DND-41 (cell line): ENCODE data around the gene IER3.

ENCODE experiments used
- ATAC-seq: fragments of 200-7000 bp; cut with Tn5 transposase; 3 replicates; pipeline ENCODE4 v1.9.1; 2021; ENCODE audit warnings: low read depth; ENCODE audit not compliant: insufficient read depth
- DNase-seq: peaks from one replicate; pipeline ENCODE4 v3.0.0-alpha.2; 2020
- H2AFZ ChIP-seq: 2 replicates; pipeline ENCODE4 v1.6.0; 2012; ENCODE audit warnings: low read depth, low read length
- H3K27ac ChIP-seq: 2 replicates; pipeline ENCODE4 v1.5.1; 2012; ENCODE audit warnings: low read length, inconsistent platforms
- H3K27me3 ChIP-seq: fragments of 200-600 bp; sonication (generic); 2 replicates; pipeline ENCODE4 v1.6.0; 2012; ENCODE audit warnings: low read length, mild to moderate bottlenecking, inconsistent platforms; ENCODE audit not compliant: insufficient read depth, poor library complexity
- H3K36me3 ChIP-seq: 2 replicates; pipeline ENCODE4 v1.5.1; 2012; ENCODE audit warnings: low read length, inconsistent platforms; ENCODE audit not compliant: insufficient read depth
- H3K4me1 ChIP-seq: 2 replicates; pipeline ENCODE4 v1.5.1; 2012; ENCODE audit warnings: mild to moderate bottlenecking, low read length; ENCODE audit not compliant: insufficient read depth
- H3K4me2 ChIP-seq: 2 replicates; pipeline ENCODE4 v1.6.0; 2012; ENCODE audit warnings: mild to moderate bottlenecking, moderate library complexity, low read length, inconsistent platforms; ENCODE audit not compliant: insufficient read depth
- H3K4me3 ChIP-seq, 2 experiments: fragments of 200-600 bp in 1 of 2; shearing (Covaris generic) in 1 of 2; 2 replicates each; pipeline ENCODE4 v1.5.1; 2012 to 2016; ENCODE audit warnings: inconsistent platforms in 2 of 2, low read length in 2 of 2, mild to moderate bottlenecking in 2 of 2, low read depth in 1 of 2, moderate library complexity in 1 of 2
- H3K79me2 ChIP-seq: 2 replicates; pipeline ENCODE4 v1.6.0; 2012; ENCODE audit warnings: low read length, inconsistent platforms; ENCODE audit not compliant: insufficient read depth
- H3K9ac ChIP-seq: 2 replicates; pipeline ENCODE4 v1.6.0; 2012; ENCODE audit warnings: low read depth, mild to moderate bottlenecking, inconsistent platforms, low read length, moderate library complexity
- H3K9me3 ChIP-seq: 2 replicates; pipeline ENCODE4 v1.5.1; 2012; ENCODE audit warnings: low read length, moderate library complexity, mild to moderate bottlenecking, inconsistent platforms; ENCODE audit not compliant: insufficient read depth, severe bottlenecking
- H4K20me1 ChIP-seq: 2 replicates; pipeline ENCODE4 v1.6.0; 2012; ENCODE audit warnings: low read length; ENCODE audit not compliant: insufficient read depth
- EZH2 ChIP-seq: IDR thresholded peaks from 3 replicates; pipeline ENCODE4 v1.6.1; 2012; ENCODE audit warnings: borderline replicate concordance, low read depth, mild to moderate bottlenecking, moderate library complexity, low read length, inconsistent platforms; ENCODE audit not compliant: severe bottlenecking
- TF ChIP-seq, protein P1 (sequence below): IDR thresholded peaks from 2 replicates; pipeline ENCODE4 v1.5.1; 2012; ENCODE audit warnings: borderline replicate concordance, low read length, moderate library complexity, mild to moderate bottlenecking; ENCODE audit not compliant: poor library complexity, severe bottlenecking; ENCODE audit errors: extremely low read depth

The IER3 gene

DNA sequence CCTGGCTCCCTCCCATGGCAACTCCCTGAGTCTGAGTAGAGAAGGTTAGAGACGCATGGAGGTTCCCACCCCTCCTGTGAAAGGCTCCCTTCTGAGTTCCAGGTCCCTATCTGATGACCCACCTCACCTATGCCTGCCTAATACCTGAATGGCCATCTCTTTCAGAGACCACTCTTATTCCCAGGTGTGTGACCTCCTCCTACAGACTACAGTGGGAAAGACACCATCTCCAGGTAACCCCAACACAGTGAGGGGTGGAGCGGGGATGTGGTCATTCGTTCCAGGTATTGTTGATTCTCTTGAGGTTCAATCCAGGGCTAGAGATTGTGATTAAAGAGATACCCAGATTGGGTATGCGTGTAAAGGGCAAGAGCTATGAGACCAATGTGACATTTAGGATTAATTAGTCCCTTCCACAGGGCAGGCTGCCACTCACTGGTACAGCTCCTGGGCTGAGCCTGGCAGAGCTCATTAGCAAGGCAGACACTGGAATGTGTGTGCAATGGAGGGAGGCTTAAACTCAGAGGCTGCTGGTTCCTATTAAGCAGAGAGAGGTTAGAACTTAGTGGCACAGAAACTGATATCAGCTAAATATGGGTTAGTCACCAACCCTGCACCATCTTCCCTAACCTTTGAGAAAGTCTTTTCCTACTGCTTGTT is 46.5 kb upstream of the IER3 start:
- no peak overlapping the region for H3K4me3 ChIP-seq
- no peak overlapping the region for H3K9ac ChIP-seq
- H3K27ac ChIP-seq, result no peak overlapping the region
- no peak overlapping the region for H2AFZ ChIP-seq
- no peak overlapping the region for H3K4me2 ChIP-seq
- H3K79me2 ChIP-seq, result no peaks in the 10 kb centered on the region
- no peaks in the 10 kb centered on the region for H3K27me3 ChIP-seq
- H3K4me1 ChIP-seq, result peaks cover 57% of the 10 kb centered on the region
- H3K9me3 ChIP-seq, result no peaks in the 10 kb centered on the region
- DNase-seq (no peak), ATAC-seq (no peak)
- H3K36me3 ChIP-seq, result no peaks in the 10 kb centered on the region
- TF ChIP-seq, protein P1, sequence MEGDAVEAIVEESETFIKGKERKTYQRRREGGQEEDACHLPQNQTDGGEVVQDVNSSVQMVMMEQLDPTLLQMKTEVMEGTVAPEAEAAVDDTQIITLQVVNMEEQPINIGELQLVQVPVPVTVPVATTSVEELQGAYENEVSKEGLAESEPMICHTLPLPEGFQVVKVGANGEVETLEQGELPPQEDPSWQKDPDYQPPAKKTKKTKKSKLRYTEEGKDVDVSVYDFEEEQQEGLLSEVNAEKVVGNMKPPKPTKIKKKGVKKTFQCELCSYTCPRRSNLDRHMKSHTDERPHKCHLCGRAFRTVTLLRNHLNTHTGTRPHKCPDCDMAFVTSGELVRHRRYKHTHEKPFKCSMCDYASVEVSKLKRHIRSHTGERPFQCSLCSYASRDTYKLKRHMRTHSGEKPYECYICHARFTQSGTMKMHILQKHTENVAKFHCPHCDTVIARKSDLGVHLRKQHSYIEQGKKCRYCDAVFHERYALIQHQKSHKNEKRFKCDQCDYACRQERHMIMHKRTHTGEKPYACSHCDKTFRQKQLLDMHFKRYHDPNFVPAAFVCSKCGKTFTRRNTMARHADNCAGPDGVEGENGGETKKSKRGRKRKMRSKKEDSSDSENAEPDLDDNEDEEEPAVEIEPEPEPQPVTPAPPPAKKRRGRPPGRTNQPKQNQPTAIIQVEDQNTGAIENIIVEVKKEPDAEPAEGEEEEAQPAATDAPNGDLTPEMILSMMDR, result no peak
- no peak for TF ChIP-seq EZH2
- H4K20me1 ChIP-seq, result no peaks in the 10 kb centered on the region

DNA sequence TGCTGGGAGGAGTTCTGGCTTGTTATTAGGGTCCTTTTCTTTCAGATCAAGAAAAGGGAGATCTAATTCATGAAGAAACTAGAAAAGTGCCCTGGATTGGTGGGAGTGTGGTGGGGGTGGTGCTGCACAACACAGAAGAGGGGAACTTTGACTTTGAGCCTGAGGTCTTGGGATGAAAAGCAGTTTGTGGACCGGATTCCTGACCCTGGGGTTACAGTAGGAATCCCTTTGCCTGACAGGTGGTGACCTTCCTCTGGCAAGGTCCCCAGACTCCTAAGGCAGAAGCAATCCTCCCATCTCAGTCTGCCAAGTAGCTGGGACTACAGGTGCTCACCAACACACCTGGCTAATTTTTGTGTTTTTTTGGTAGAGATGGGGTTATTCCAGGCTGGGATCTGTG is 45.3 kb upstream of the IER3 start:
- Histone ChIP-seq H2AFZ (no peak overlapping the region), H4K20me1 (no peaks in the 10 kb centered on the region), H3K9me3 (no peaks in the 10 kb centered on the region), H3K9ac (no peak overlapping the region), H3K4me1 (peaks cover 56% of the 10 kb centered on the region), H3K4me3 (no peak overlapping the region), H3K27ac (no peak overlapping the region), H3K27me3 (no peaks in the 10 kb centered on the region), H3K79me2 (no peaks in the 10 kb centered on the region), H3K4me2 (no peak overlapping the region), H3K36me3 (no peaks in the 10 kb centered on the region)
- ATAC-seq (no peak), DNase-seq (no peak)
- TF ChIP-seq, protein P1, result no peak
- TF ChIP-seq EZH2, result no peak

DNA sequence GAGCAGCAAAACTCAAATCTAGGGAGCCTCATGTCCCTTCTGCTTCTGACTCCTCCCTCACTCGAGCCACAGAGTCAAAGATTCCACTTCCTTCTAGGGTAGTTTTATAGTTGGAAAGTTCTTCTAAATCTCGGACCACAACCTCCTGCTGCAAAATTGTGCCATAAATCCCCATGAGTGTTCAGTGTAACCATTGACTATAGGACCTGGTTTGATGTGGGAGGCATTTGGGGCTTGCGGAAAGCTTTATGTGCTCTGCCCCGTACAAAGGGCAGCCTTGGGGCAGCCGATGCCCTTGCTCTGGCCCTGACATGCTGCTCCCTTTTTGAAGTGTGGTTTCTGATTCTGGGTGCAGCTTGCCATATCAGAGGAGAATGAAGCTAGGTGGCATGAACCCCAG is 43.6 kb upstream of the IER3 start:
- no peaks in the 10 kb centered on the region for H4K20me1 ChIP-seq

More for the DNA sequence above, 43.6 kb upstream of the IER3 start:
- Histone ChIP-seq H3K27ac (no peak overlapping the region), H3K36me3 (no peaks in the 10 kb centered on the region), H2AFZ (no peak overlapping the region), H3K27me3 (no peaks in the 10 kb centered on the region), H3K9me3 (no peaks in the 10 kb centered on the region), H3K4me2 (no peak overlapping the region), H3K79me2 (no peaks in the 10 kb centered on the region), H3K4me3 (no peak overlapping the region), H3K9ac (no peak overlapping the region), H3K4me1 (peaks cover 39% of the 10 kb centered on the region)
- DNase-seq (peak; percentile 18), ATAC-seq (peak; percentile 62)
- TF ChIP-seq, protein P1, result no peak
- no peak for TF ChIP-seq EZH2
